DND-41 (cell line): ENCODE results near the gene CARD18.
"Not testable (repeated sequence)": the region's sequence is repeated elsewhere in the genome, so short reads cannot be mapped to it uniquely, and the experiment has no call there.

Source experiments
- ATAC-seq: fragments of 200-7000 bp; cut with Tn5 transposase; 3 replicates; pipeline ENCODE4 v1.9.1; 2021; ENCODE audit warnings: low read depth; ENCODE audit not compliant: insufficient read depth
- DNase-seq: peaks from one replicate; pipeline ENCODE4 v3.0.0-alpha.2; 2020
- H2AFZ ChIP-seq: 2 replicates; pipeline ENCODE4 v1.6.0; 2012; ENCODE audit warnings: low read depth, low read length
- H3K27ac ChIP-seq: 2 replicates; pipeline ENCODE4 v1.5.1; 2012; ENCODE audit warnings: low read length, inconsistent platforms
- H3K27me3 ChIP-seq: fragments of 200-600 bp; sonication (generic); 2 replicates; pipeline ENCODE4 v1.6.0; 2012; ENCODE audit warnings: low read length, mild to moderate bottlenecking, inconsistent platforms; ENCODE audit not compliant: insufficient read depth, poor library complexity
- H3K36me3 ChIP-seq: 2 replicates; pipeline ENCODE4 v1.5.1; 2012; ENCODE audit warnings: low read length, inconsistent platforms; ENCODE audit not compliant: insufficient read depth
- H3K4me1 ChIP-seq: 2 replicates; pipeline ENCODE4 v1.5.1; 2012; ENCODE audit warnings: mild to moderate bottlenecking, low read length; ENCODE audit not compliant: insufficient read depth
- H3K4me2 ChIP-seq: 2 replicates; pipeline ENCODE4 v1.6.0; 2012; ENCODE audit warnings: mild to moderate bottlenecking, moderate library complexity, low read length, inconsistent platforms; ENCODE audit not compliant: insufficient read depth
- H3K4me3 ChIP-seq, 2 experiments: fragments of 200-600 bp in 1 of 2; shearing (Covaris generic) in 1 of 2; 2 replicates each; pipeline ENCODE4 v1.5.1; 2012 to 2016; ENCODE audit warnings: inconsistent platforms in 2 of 2, low read length in 2 of 2, mild to moderate bottlenecking in 2 of 2, low read depth in 1 of 2, moderate library complexity in 1 of 2
- H3K79me2 ChIP-seq: 2 replicates; pipeline ENCODE4 v1.6.0; 2012; ENCODE audit warnings: low read length, inconsistent platforms; ENCODE audit not compliant: insufficient read depth
- H3K9ac ChIP-seq: 2 replicates; pipeline ENCODE4 v1.6.0; 2012; ENCODE audit warnings: low read depth, mild to moderate bottlenecking, inconsistent platforms, low read length, moderate library complexity
- H3K9me3 ChIP-seq: 2 replicates; pipeline ENCODE4 v1.5.1; 2012; ENCODE audit warnings: low read length, moderate library complexity, mild to moderate bottlenecking, inconsistent platforms; ENCODE audit not compliant: insufficient read depth, severe bottlenecking
- H4K20me1 ChIP-seq: 2 replicates; pipeline ENCODE4 v1.6.0; 2012; ENCODE audit warnings: low read length; ENCODE audit not compliant: insufficient read depth
- EZH2 ChIP-seq: IDR thresholded peaks from 3 replicates; pipeline ENCODE4 v1.6.1; 2012; ENCODE audit warnings: borderline replicate concordance, low read depth, mild to moderate bottlenecking, moderate library complexity, low read length, inconsistent platforms; ENCODE audit not compliant: severe bottlenecking
- TF ChIP-seq, protein P1 (sequence below): IDR thresholded peaks from 2 replicates; pipeline ENCODE4 v1.5.1; 2012; ENCODE audit warnings: borderline replicate concordance, low read length, moderate library complexity, mild to moderate bottlenecking; ENCODE audit not compliant: poor library complexity, severe bottlenecking; ENCODE audit errors: extremely low read depth

The CARD18 gene

DNA sequence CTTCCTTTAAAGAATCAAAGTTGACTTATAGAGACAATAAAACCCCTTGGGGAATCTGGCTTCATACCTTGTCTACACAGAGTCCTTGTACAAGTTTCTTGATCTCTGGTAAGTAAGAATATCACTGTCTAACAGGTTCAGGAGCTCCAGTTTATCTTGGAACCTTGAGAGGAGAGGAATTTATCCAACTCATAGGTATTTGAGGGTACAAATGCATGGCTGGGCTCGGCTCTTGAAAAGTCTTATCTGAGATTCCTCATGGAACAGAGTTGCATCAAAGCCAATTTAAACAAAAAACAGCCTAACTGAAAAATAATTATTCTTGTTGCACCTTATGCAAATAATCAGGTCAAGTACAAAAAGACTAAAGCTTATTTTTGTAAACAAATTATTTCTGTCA lies 33.4 kb downstream of the CARD18 start:
- Histone ChIP-seq H3K27ac (no peak overlapping the region), H3K4me2 (no peak overlapping the region), H3K9me3 (peaks cover 5% of the 10 kb centered on the region), H2AFZ (no peak overlapping the region), H3K79me2 (no peaks in the 10 kb centered on the region), H3K9ac (no peak overlapping the region), H3K4me1 (peaks cover 12% of the 10 kb centered on the region), H3K36me3 (no peaks in the 10 kb centered on the region), H3K4me3 (no peak overlapping the region), H4K20me1 (no peaks in the 10 kb centered on the region), H3K27me3 (no peaks in the 10 kb centered on the region)
- TF ChIP-seq, protein P1, sequence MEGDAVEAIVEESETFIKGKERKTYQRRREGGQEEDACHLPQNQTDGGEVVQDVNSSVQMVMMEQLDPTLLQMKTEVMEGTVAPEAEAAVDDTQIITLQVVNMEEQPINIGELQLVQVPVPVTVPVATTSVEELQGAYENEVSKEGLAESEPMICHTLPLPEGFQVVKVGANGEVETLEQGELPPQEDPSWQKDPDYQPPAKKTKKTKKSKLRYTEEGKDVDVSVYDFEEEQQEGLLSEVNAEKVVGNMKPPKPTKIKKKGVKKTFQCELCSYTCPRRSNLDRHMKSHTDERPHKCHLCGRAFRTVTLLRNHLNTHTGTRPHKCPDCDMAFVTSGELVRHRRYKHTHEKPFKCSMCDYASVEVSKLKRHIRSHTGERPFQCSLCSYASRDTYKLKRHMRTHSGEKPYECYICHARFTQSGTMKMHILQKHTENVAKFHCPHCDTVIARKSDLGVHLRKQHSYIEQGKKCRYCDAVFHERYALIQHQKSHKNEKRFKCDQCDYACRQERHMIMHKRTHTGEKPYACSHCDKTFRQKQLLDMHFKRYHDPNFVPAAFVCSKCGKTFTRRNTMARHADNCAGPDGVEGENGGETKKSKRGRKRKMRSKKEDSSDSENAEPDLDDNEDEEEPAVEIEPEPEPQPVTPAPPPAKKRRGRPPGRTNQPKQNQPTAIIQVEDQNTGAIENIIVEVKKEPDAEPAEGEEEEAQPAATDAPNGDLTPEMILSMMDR = no peak
- TF ChIP-seq EZH2 = no peak
- DNase-seq (no peak), ATAC-seq (no peak)

DNA sequence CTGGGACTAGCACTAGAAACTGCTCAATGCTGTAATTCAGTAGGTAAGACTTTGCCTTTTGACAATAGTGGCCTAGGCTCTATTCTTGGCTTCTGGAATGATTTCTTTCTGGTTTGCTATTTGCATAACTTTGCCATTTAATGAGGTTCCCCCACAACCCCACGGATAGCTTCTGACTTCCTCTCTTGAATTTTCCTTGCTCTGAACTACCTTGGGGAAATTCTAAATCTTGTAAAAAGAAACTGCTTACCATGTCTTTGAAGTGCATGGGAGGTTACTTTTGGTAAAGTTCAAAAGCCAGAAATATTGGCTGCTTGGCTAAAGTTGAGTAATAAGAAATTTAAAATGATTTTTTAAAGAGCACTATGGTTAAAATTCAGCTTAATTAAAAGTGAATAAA lies 35.3 kb downstream of the CARD18 start:
- H3K79me2 ChIP-seq = no peaks in the 10 kb centered on the region
- H3K36me3 ChIP-seq = no peaks in the 10 kb centered on the region
- ATAC-seq = no peak
- no peak overlapping the region for H3K9ac ChIP-seq
- TF ChIP-seq EZH2 = no peak
- TF ChIP-seq, protein P1 = no peak
- no peak overlapping the region for H2AFZ ChIP-seq
- H3K27ac ChIP-seq = no peak overlapping the region
- H4K20me1 ChIP-seq = no peaks in the 10 kb centered on the region
- H3K27me3 ChIP-seq = no peaks in the 10 kb centered on the region
- H3K9me3 ChIP-seq = peaks cover 5% of the 10 kb centered on the region
- DNase-seq = no peak
- H3K4me3 ChIP-seq = no peak overlapping the region
- no peak overlapping the region for H3K4me2 ChIP-seq
- peaks cover 6% of the 10 kb centered on the region; the same call in 1 of the 2 replicates for H3K4me1 ChIP-seq

DNA sequence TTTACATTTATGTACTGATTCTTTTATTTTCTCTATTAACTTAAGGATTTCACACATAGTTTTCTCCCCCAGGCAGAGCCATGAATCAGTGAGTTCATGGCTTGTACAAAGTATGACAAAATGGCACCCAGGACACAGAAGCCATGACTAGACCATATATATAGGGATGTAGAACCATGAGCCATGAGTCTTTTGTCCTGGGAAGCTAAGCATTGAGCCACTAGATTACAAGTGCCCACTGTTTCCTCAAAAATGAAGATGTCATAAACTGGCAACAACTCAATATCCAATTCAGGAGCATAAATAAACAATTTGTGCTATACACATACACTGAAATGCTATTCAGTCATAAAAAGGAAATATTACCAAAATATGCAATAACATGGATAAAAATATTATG lies 36.2 kb downstream of the CARD18 start:
- Histone ChIP-seq H3K79me2 (no peaks in the 10 kb centered on the region), H3K27me3 (no peaks in the 10 kb centered on the region), H3K9ac (no peak overlapping the region), H3K4me1 (peaks cover 6% of the 10 kb centered on the region; the same call in 1 of the 2 replicates), H3K27ac (no peak overlapping the region), H2AFZ (no peak overlapping the region), H3K4me2 (no peak overlapping the region), H3K9me3 (peaks cover 5% of the 10 kb centered on the region), H4K20me1 (no peaks in the 10 kb centered on the region), H3K36me3 (no peaks in the 10 kb centered on the region), H3K4me3 (no peak overlapping the region)
- ATAC-seq (no peak), DNase-seq (no peak)
- TF ChIP-seq, protein P1 = no peak
- no peak for TF ChIP-seq EZH2

DNA sequence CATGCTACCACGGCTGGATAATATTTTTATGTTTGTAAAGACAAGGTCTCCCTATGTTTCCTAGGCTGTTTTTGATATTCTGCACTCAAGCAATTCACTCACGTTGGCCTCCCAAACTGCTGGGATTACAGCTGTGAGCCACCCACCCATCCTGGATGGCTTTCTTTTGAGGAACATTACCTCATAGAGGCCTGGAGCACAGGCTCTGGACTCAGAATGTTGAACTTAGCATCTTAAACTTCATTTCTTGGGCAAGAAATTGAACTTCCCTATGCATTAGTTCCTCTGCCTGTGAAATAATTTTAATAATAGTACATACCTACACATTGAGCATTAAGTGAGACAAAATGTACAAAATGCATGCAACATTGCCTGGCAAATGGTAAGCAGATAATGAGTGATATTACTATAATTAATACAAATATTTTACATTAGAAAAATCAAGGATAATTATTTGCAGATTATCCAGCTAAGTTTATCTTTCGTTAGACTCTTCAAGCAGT lies 37.4 kb downstream of the CARD18 start:
- not testable (repeated sequence) for H3K4me2 ChIP-seq, ATAC-seq, H3K36me3 ChIP-seq, H3K4me1 ChIP-seq, H4K20me1 ChIP-seq, H3K79me2 ChIP-seq, H3K9ac ChIP-seq, H3K9me3 ChIP-seq, H3K27ac ChIP-seq, H3K27me3 ChIP-seq, H2AFZ ChIP-seq, DNase-seq, H3K4me3 ChIP-seq
